ENCODE measurements around the gene TGFBR3.

GRCh38 chr1:91819038-91819788 lies 66.7 kb downstream of the TGFBR3 start:
- TF ChIP-seq PHF8 (IDR thresholded peaks at IDR 0.05; ENCODE audit: borderline replicate concordance, low read length) (no peak), ELF4 (CRISPR knock-in tag; IDR thresholded peaks at IDR 0.05) (no peak), MEF2D (tag; conservative IDR thresholded peaks at IDR 0.05; ENCODE audit: low read depth) (no peak), RCOR1 (IDR thresholded peaks at IDR 0.05; ENCODE audit: borderline replicate concordance in 1 of 2, low read depth in 2 of 2, low read length in 2 of 2) (no peak)
